ENCODE data around the gene SLC39A11.
A peak's percentile ranks its signal among the peaks of the same experiment; 100 is the strongest.

SLC39A11 gene, protein sequence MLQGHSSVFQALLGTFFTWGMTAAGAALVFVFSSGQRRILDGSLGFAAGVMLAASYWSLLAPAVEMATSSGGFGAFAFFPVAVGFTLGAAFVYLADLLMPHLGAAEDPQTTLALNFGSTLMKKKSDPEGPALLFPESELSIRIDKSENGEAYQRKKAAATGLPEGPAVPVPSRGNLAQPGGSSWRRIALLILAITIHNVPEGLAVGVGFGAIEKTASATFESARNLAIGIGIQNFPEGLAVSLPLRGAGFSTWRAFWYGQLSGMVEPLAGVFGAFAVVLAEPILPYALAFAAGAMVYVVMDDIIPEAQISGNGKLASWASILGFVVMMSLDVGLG

DNA sequence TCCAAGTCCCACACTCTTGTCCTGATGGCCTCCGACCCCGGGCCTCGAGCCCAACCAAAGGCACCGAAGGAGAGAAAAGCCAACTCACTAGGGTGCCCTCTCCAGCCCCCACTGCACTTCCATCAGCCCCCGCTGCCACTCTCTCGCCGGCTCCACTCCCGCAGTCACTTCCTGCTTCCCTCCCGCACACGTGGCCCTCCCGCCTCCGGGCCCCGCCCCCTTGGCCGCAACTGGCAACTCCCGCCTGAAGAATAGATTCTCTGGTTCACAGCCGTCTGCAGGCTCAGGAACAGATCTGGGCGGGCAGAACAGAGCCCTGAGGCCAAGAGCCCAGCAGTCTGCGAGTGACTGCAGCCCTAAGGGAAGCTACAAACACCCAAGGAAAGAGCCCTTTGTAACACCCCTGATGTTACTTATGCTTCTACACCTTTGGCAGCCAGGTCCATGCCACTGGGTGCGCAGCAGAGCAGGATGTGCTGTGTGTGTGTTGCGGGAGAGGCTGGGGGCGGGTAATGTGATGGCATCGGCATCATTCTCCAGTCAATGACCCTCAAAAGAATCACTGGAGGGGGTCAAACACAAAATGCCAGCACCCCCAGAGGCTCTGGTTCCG lies at the start of gene SLC39A11:
SLC39A11 (minus strand) TSS at position 166 of the 613 bp plus-strand sequence. CDS start 3,924 bp downstream, outside the sequence.
- peak; percentile 97 for DNase-seq (ENCODE audit: extremely low read depth, insufficient read length)
- TF ChIP-seq, protein P1, sequence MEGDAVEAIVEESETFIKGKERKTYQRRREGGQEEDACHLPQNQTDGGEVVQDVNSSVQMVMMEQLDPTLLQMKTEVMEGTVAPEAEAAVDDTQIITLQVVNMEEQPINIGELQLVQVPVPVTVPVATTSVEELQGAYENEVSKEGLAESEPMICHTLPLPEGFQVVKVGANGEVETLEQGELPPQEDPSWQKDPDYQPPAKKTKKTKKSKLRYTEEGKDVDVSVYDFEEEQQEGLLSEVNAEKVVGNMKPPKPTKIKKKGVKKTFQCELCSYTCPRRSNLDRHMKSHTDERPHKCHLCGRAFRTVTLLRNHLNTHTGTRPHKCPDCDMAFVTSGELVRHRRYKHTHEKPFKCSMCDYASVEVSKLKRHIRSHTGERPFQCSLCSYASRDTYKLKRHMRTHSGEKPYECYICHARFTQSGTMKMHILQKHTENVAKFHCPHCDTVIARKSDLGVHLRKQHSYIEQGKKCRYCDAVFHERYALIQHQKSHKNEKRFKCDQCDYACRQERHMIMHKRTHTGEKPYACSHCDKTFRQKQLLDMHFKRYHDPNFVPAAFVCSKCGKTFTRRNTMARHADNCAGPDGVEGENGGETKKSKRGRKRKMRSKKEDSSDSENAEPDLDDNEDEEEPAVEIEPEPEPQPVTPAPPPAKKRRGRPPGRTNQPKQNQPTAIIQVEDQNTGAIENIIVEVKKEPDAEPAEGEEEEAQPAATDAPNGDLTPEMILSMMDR (IDR thresholded peaks at IDR 0.05; ENCODE audit: insufficient read depth, low read length, poor library complexity, severe bottlenecking) = no peak
- H3K27me3 ChIP-seq (replicated peaks; ENCODE audit: control insufficient read depth, insufficient read depth, low read length) = no peaks in the 10 kb centered on the region
- peak within 1 kb of the TSS; percentile 83 for H3K4me3 ChIP-seq (replicated peaks; ENCODE audit: low read depth, low read length)
- peaks cover 4% of the 10 kb centered on the region for H3K36me3 ChIP-seq (ENCODE audit: control insufficient read depth, insufficient read depth, low read length)

DNA sequence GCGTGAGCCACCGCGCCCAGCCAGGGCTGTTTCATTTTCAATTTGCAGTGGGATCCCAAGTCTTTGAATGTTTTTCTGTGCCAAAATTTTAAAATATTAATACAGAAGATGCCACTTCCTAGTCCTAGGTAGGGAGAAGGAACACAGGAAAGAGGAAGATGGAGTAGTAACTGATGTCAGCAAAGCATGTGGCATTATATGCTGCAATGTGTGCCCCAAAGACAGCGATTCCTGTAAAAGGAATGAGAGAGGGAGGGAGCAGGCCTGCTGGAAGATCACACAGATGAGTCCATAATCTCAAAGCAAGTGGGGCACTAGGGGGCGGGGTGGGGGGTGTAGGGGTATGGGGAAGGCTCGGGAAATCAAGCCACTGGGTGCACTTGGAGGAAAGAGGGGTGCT lies 48.9 kb upstream of the SLC39A11 start:
- Histone ChIP-seq H3K4me3 (replicated peaks; ENCODE audit: low read depth, low read length) (no peak overlapping the region), H3K36me3 (ENCODE audit: control insufficient read depth, insufficient read depth, low read length) (no peaks in the 10 kb centered on the region), H3K27me3 (replicated peaks; ENCODE audit: control insufficient read depth, insufficient read depth, low read length) (no peaks in the 10 kb centered on the region)
- TF ChIP-seq, protein P1 (IDR thresholded peaks at IDR 0.05; ENCODE audit: insufficient read depth, low read length, poor library complexity, severe bottlenecking) = no peak
- DNase-seq (ENCODE audit: extremely low read depth, insufficient read length) = no peak

DNA sequence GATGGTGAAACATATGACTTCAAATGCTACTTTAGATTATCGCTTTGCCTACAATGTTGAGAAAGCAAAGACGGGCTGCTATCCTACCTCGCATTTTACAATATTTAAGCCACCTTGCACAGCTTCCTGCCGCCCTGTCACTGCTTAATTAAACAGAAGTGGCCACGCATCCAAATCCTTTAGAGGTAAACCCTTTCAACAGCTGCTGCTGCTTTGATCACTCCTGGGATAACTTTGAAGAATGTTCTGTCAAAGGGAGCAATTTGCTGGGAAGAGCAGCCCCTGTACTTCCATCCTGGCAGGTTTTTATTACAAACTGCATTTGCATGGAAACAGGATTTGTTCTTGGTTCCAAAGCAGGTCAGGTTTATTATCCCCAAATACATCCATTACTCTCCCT lies 48.1 kb upstream of the SLC39A11 start:
- no peak overlapping the region for H3K4me3 ChIP-seq (replicated peaks; ENCODE audit: low read depth, low read length)
- H3K36me3 ChIP-seq (ENCODE audit: control insufficient read depth, insufficient read depth, low read length) = no peaks in the 10 kb centered on the region
- TF ChIP-seq, protein P1 (IDR thresholded peaks at IDR 0.05; ENCODE audit: insufficient read depth, low read length, poor library complexity, severe bottlenecking) = no peak
- H3K27me3 ChIP-seq (replicated peaks; ENCODE audit: control insufficient read depth, insufficient read depth, low read length) = no peaks in the 10 kb centered on the region
- DNase-seq (ENCODE audit: extremely low read depth, insufficient read length) = no peak

DNA sequence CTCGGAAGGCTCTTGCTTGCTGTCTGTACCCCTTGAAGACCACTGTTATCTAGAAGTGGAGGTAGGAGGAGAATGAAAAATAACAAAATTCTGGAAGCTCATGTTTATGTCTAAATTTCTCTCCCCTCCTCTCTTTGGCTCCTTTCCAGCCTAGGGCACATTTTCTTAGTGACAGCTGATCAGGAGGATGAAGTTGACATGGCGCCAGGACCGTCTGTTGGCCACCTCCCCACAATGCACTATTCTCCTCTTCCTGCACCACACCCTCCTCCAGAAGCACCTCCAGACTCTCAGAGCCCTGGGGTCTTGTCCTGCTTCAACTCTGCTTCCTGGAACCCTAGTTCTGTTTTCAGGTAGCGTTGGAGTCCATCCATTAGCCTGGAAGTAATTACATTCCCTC lies 46.8 kb upstream of the SLC39A11 start:
- TF ChIP-seq, protein P1 (IDR thresholded peaks at IDR 0.05; ENCODE audit: insufficient read depth, low read length, poor library complexity, severe bottlenecking) = no peak
- Histone ChIP-seq H3K36me3 (ENCODE audit: control insufficient read depth, insufficient read depth, low read length) (no peaks in the 10 kb centered on the region), H3K4me3 (replicated peaks; ENCODE audit: low read depth, low read length) (no peak overlapping the region), H3K27me3 (replicated peaks; ENCODE audit: control insufficient read depth, insufficient read depth, low read length) (no peaks in the 10 kb centered on the region)
- no peak for DNase-seq (ENCODE audit: extremely low read depth, insufficient read length)

DNA sequence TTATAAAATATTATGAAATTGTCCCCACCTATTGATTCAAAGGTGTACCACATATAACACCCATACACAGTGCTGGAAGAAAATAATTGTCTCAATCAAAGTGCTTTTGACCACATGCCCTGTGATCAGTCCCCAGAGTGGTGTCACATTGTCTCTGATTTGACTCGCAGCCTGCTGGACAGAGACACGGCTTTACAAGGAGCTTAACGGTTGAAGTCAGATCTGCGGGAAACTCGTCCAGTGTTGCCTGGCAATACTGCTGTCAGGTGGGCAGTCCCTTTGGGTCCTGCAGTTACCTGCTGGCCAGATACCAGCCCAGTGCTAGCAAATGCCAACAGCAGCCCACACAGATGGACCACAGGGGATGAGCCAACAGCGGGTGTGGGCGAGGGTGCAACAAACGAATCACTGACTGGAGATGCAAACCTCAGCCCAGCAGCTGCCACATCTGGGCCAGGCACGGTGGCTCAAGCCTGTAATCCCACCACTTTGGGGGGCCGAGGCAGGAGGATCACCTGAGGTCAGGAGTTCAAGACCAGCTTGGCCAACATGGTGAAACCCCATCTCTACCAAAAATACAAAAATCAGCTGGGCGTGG lies 46.2 kb upstream of the SLC39A11 start:
- no peak for DNase-seq (ENCODE audit: extremely low read depth, insufficient read length)
- H3K4me3 ChIP-seq (replicated peaks; ENCODE audit: low read depth, low read length) = no peak overlapping the region
- no peaks in the 10 kb centered on the region for H3K27me3 ChIP-seq (replicated peaks; ENCODE audit: control insufficient read depth, insufficient read depth, low read length)
- TF ChIP-seq, protein P1 (IDR thresholded peaks at IDR 0.05; ENCODE audit: insufficient read depth, low read length, poor library complexity, severe bottlenecking) = no peak
- H3K36me3 ChIP-seq (ENCODE audit: control insufficient read depth, insufficient read depth, low read length) = no peaks in the 10 kb centered on the region
